ENCODE measurements around the gene LIFR.

The LIFR gene

DNA sequence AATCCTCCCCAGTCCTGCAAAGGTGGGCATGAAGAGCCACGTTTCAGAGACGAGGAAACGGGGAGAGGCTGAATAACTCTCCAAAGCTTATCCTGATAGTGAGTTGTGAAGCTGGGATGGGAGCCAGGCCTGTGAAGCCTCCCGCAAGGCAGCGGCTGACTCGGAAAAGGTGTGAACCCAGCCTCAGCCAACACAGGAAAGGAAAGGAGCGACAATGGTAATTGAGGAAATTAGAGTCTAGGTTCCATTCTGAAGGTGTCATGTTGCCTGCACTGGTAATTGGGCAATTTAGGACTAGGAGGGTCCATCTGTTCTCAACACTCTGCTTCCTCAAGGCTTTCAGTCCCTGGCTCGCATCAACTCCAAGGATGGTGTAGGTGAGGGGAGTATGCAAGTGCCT is 83.4 kb downstream of the LIFR start:
- no peak overlapping the region for H3K4me3 ChIP-seq (ENCODE audit: low read depth, low read length)
- H3K36me3 ChIP-seq, result no peaks in the 10 kb centered on the region
- no peaks in the 10 kb centered on the region for H3K4me1 ChIP-seq
- no peaks in the 10 kb centered on the region for H3K27me3 ChIP-seq
- DNase-seq, result no peak
- H3K9me3 ChIP-seq, result no peaks in the 10 kb centered on the region
- TF ChIP-seq, protein P1, sequence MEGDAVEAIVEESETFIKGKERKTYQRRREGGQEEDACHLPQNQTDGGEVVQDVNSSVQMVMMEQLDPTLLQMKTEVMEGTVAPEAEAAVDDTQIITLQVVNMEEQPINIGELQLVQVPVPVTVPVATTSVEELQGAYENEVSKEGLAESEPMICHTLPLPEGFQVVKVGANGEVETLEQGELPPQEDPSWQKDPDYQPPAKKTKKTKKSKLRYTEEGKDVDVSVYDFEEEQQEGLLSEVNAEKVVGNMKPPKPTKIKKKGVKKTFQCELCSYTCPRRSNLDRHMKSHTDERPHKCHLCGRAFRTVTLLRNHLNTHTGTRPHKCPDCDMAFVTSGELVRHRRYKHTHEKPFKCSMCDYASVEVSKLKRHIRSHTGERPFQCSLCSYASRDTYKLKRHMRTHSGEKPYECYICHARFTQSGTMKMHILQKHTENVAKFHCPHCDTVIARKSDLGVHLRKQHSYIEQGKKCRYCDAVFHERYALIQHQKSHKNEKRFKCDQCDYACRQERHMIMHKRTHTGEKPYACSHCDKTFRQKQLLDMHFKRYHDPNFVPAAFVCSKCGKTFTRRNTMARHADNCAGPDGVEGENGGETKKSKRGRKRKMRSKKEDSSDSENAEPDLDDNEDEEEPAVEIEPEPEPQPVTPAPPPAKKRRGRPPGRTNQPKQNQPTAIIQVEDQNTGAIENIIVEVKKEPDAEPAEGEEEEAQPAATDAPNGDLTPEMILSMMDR (IDR thresholded peaks at IDR 0.05; ENCODE audit: low read depth, low read length), result no peak

DNA sequence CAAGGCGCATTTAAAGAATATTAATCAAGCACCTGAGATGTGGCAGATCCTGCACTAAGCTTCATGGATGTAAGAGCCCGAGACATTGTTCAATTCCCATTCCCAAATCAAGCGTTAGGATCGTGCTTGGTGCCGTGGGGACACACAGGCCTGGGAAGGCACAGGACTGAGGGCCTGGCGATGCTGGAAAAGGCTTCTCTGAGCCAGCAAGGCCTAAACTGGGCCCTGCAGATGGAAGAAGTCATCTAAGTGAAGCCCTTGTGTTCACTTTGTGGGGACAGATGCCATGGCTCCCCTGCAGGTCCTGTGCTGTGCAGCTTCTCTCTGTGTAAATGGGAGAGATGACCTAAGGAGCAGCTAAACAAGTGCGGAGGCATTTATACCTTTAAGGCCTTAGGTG is 83.9 kb downstream of the LIFR start:
- Histone ChIP-seq H3K4me3 (ENCODE audit: low read depth, low read length) (no peak overlapping the region), H3K9me3 (no peaks in the 10 kb centered on the region), H3K36me3 (no peaks in the 10 kb centered on the region), H3K4me1 (no peaks in the 10 kb centered on the region), H3K27me3 (no peaks in the 10 kb centered on the region)
- DNase-seq, result no peak
- TF ChIP-seq, protein P1 (IDR thresholded peaks at IDR 0.05; ENCODE audit: low read depth, low read length), result no peak

DNA sequence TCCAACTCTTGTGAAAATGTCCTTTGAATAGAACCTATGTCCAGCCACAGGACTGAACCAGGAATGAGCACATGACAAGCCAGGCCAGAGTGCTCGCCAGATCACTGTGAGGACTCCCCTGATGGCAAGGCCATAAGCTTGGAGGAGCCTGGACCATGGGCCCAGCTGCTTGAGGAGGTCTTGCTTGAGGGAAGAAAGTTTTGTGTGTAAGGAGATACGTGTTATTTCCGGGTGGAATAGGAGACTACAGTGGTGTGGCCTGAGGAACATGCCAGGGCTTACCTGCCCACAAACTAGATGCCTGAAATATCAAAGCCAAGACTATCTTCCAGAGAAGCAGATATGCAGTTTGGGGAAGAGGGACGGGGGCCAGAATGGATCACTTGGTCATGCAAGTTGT is 84.7 kb downstream of the LIFR start:
- TF ChIP-seq, protein P1 (IDR thresholded peaks at IDR 0.05; ENCODE audit: low read depth, low read length), result no peak
- H3K27me3 ChIP-seq, result no peaks in the 10 kb centered on the region

DNA sequence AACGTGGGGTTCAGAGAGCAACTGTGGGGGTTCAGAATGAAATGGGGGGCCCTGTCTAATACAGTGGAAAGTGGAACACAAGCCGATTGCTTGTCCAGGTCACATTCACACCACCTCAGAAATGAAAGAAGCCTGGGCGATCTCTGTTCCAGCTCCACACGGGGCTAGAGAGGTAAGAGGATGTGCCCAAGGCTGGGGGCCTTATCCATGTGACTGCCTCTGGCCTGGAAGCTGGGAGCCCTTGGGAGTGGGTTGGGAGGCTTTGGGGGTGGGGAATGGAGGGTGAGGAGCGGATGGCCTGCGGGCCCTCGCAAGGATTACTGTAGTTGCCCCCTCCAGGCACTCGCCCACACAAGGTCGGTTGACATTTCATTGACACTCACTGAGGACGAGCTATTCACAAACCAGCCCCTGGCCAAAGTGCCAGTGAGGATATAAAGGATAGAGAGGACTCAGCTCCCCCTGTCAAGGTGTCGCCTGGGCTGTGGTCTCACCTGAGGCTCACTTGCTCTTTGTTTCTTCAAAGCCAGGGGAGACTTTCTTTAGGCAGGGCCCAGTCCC is 86.7 kb downstream of the LIFR start:
- Histone ChIP-seq H3K9me3 (no peaks in the 10 kb centered on the region), H3K36me3 (no peaks in the 10 kb centered on the region), H3K27me3 (no peaks in the 10 kb centered on the region), H3K4me1 (no peaks in the 10 kb centered on the region), H3K4me3 (ENCODE audit: low read depth, low read length) (no peak overlapping the region)
- DNase-seq, result no peak
- TF ChIP-seq, protein P1 (IDR thresholded peaks at IDR 0.05; ENCODE audit: low read depth, low read length), result no peak

More for the DNA sequence above, 84.7 kb downstream of the LIFR start:
- Histone ChIP-seq H3K4me1 (no peaks in the 10 kb centered on the region), H3K4me3 (ENCODE audit: low read depth, low read length) (no peak overlapping the region), H3K36me3 (no peaks in the 10 kb centered on the region), H3K9me3 (no peaks in the 10 kb centered on the region)
- no peak for DNase-seq

DNA sequence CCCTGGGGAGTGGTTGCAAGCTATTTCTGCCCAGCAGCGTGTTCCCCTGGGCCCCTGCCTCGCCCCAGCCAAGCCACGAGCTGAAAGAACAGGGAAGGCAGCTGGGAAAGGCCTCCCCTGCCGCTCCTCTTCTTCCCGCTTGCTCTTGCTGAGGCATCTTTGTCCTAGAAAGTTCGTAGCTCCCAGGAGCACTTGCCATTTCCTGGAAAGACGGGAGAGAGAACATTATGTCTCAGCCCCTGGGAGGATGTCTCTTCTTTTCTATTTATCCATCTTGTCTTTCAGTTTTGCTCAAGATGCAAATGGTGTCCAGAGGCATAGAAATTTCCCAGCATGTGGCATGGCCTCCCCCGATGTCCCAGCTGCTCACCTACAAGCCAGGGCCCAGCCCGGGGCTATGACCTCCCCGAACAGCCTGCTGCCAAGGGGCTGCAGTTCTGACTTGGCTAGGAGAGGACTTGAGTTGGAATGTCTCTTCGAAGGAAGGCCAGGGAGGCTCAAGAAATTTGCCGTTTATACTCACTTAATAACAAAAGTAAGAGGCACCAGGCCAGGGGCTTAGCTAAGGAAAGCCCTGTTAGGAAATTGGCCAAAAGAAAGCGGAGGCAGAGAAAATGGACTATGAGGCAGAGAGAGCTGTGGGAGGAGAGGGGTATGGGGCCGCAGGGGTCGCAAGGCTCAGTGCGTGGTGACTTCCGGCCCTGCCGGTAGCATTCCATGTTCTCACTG is 87.3 kb downstream of the LIFR start:
- TF ChIP-seq, protein P1 (IDR thresholded peaks at IDR 0.05; ENCODE audit: low read depth, low read length), result no peak
- no peaks in the 10 kb centered on the region for H3K27me3 ChIP-seq

DNA sequence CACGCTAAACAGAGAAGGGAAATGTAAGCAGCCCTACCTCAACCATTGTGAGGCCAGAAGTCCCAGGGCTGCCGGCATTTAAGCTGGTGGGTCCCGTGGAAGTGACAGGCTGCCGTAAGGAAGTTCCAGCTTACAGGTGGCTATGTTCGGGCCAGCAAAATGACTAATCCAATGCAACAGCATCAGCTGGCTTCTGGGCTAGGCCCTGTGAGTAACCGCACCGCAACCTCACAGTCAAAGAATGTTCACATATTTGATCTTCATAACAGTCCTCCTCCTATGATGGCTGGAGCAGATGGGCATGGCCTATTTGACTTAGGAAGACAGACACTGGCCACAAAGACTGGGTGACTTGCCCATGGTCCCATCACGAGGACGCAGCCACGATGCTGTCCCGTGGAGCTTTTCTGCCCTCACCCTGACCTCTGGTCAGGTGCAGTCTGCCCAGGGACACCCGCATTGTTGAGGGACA is 88.2 kb downstream of the LIFR start:
- no peaks in the 10 kb centered on the region for H3K9me3 ChIP-seq
- TF ChIP-seq, protein P1 (IDR thresholded peaks at IDR 0.05; ENCODE audit: low read depth, low read length), result no peak
- H3K27me3 ChIP-seq, result no peaks in the 10 kb centered on the region
- H3K36me3 ChIP-seq, result no peaks in the 10 kb centered on the region
- H3K4me3 ChIP-seq (ENCODE audit: low read depth, low read length), result no peak overlapping the region
- H3K4me1 ChIP-seq, result no peaks in the 10 kb centered on the region
- DNase-seq, result no peak

More for the DNA sequence above, 87.3 kb downstream of the LIFR start:
- DNase-seq, result no peak
- Histone ChIP-seq H3K4me3 (ENCODE audit: low read depth, low read length) (no peak overlapping the region), H3K9me3 (no peaks in the 10 kb centered on the region), H3K36me3 (no peaks in the 10 kb centered on the region), H3K4me1 (no peaks in the 10 kb centered on the region)

Data from BE2C (cell line).